Measurements from ENCODE around the gene P2RX5.

Gene P2RX5

DNA sequence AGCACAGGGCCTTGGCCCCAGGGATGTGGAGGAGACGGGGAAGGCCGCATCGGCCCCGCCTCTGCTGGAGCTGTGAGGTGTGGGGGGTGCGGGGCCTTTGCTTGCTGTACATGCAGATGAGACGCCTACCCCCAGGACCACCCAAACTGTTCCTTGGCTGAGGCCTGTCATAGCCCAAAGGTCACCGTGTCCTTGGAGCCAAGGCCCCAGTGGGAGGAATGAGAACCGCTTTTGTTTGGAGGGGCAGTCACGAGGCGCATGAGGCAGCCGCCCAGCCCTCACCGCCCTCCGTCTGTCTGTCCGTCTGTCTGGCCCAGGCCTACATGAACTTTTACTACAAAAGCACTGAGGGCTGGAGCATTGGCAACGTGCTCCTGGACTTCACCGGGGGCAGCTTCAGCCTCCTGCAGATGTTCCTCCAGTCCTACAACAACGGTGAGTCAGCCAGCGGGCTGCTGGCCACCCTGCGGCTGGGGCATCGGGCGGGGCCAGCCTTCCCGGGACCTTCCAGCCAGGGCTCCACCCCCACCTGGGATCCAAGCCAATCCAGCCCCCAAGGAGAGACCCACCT is 36.3 kb downstream of the P2RX5 start:
- Histone ChIP-seq H3K4me1 (ENCODE audit: insufficient read depth, insufficient read length) (peaks cover 11% of the 10 kb centered on the region), H3K4me3 (ENCODE audit: insufficient read length, low read depth) (no peak overlapping the region), H3K9ac (ENCODE audit: insufficient read length, low read depth) (no peak overlapping the region), H3K27me3 (ENCODE audit: insufficient read depth, insufficient read length) (no peaks in the 10 kb centered on the region), H3K9me3 (ENCODE audit: insufficient read depth, low read length) (no peaks in the 10 kb centered on the region), H3K36me3 (ENCODE audit: insufficient read depth, insufficient read length, low read length) (peaks cover 60% of the 10 kb centered on the region)
- no peak for DNase-seq (ENCODE audit: low read depth, low spot score)
- TF ChIP-seq ZNF274 (IDR thresholded peaks at IDR 0.05; ENCODE audit: low read depth, low read length) = no peak
- TF ChIP-seq YY1 (IDR thresholded peaks at IDR 0.05; ENCODE audit: insufficient read depth, insufficient read length) = no peak
- TF ChIP-seq SUZ12 (IDR thresholded peaks at IDR 0.05; ENCODE audit: extremely low read depth, insufficient read depth, insufficient read length) = no peak

DNA sequence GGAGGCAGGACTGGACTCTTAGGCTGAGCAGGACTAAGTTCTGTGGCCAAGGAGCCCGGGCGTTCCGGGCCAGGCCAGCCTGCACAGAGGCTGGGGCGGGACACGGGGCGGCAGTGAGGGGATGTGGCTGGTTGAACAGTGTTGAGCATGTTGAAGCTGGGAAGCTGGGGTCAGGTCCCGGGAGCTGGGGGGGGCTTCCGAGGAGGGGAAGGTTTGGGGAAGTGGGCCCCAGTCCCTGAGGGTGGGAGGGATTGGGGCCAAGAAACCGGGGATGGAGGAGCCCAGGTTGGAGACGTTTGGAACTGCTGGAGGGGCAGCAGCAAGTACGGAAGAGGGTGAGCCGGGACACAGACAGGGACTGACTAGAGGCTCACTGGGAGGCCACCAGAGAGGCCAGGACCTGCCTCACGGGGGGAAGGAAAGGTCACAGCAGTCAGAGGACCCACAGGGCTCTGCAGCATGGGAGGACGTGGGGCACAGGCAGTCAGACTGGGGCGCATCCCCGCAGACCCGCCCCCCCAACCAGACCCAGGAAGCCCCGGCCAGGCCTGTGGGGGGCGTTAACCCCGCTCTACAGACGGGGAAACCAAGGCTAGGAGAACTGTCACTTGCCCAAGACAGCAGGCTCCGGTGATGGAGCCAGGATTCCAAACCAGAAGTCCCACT is 37.0 kb downstream of the P2RX5 start:
- Histone ChIP-seq H3K9ac (ENCODE audit: insufficient read length, low read depth) (no peak overlapping the region), H3K36me3 (ENCODE audit: insufficient read depth, insufficient read length, low read length) (peaks cover 53% of the 10 kb centered on the region), H3K27me3 (ENCODE audit: insufficient read depth, insufficient read length) (no peaks in the 10 kb centered on the region), H3K4me3 (ENCODE audit: insufficient read length, low read depth) (no peak overlapping the region), H3K9me3 (ENCODE audit: insufficient read depth, low read length) (no peaks in the 10 kb centered on the region), H3K4me1 (ENCODE audit: insufficient read depth, insufficient read length) (peaks cover 11% of the 10 kb centered on the region)
- TF ChIP-seq SUZ12 (IDR thresholded peaks at IDR 0.05; ENCODE audit: extremely low read depth, insufficient read depth, insufficient read length) (no peak), ZNF274 (IDR thresholded peaks at IDR 0.05; ENCODE audit: low read depth, low read length) (no peak), YY1 (IDR thresholded peaks at IDR 0.05; ENCODE audit: insufficient read depth, insufficient read length) (no peak)
- no peak for DNase-seq (ENCODE audit: low read depth, low spot score)

DNA sequence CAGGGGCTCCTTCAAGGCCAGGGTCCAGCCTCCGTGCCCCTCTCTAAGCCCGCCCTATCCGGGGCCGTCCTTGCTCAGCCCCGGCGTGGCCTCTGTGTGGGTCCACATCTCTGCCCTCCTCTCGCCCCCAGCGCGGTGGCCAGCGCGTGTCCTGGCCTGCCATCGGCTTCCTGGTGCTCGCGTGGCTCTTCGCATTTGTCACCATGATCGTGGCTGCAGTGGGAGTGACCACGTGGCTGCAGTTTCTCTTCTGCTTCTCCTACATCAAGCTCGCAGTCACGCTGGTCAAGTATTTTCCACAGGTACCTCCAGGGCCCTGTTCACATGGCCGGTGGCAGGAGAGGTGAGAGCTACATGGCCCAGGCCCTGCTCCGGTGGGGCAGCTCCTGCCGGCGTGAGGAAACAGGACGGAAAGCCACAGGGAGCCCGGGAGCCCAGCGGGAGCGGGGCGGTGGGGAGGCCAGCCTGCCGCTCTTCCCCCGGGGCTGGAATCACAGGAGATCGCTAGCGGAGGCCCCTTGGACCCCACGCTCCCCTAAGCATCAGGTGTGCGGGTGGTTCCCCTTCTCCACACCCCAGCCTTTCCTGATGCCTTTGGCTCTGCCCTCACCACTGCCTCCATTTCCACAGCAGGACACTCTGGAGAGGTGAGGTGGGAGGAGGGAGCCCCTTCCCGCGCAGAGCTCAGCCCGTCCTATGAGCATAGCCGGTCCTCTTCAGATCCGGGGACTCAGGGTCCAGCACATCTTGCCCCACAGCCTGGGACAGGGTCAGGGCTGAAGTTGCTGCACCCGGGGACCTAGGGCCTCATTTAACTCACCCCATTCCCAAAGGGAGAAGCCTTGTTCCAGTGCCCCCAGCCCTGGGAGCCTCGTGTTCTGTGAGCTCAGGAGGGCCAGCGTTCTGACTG is 37.8 kb downstream of the P2RX5 start:
- no peaks in the 10 kb centered on the region for H3K9me3 ChIP-seq (ENCODE audit: insufficient read depth, low read length)
- no peaks in the 10 kb centered on the region for H3K27me3 ChIP-seq (ENCODE audit: insufficient read depth, insufficient read length)
- peaks cover 45% of the 10 kb centered on the region for H3K36me3 ChIP-seq (ENCODE audit: insufficient read depth, insufficient read length, low read length)
- no peak overlapping the region for H3K9ac ChIP-seq (ENCODE audit: insufficient read length, low read depth)
- H3K4me1 ChIP-seq (ENCODE audit: insufficient read depth, insufficient read length) = peaks cover 11% of the 10 kb centered on the region
- H3K4me3 ChIP-seq (ENCODE audit: insufficient read length, low read depth) = no peak overlapping the region
- TF ChIP-seq SUZ12 (IDR thresholded peaks at IDR 0.05; ENCODE audit: extremely low read depth, insufficient read depth, insufficient read length) (no peak), YY1 (IDR thresholded peaks at IDR 0.05; ENCODE audit: insufficient read depth, insufficient read length) (no peak), ZNF274 (IDR thresholded peaks at IDR 0.05; ENCODE audit: low read depth, low read length) (no peak)
- no peak for DNase-seq (ENCODE audit: low read depth, low spot score)

DNA sequence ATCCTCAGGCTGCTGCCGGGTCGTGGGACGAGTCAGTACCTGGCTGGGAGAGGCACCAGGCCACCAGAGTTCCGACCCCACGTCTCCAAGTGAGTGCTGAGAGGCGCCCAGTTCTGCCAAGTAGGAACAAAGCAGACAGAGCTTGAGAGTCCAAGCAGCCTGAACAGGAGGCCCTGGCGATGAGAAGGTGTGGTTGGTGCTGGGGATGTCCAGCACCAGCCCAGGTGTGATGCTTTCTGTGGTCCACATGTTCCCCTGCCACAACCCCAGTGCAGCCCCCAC is 38.4 kb downstream of the P2RX5 start:
- no peaks in the 10 kb centered on the region for H3K27me3 ChIP-seq (ENCODE audit: insufficient read depth, insufficient read length)
- peaks cover 45% of the 10 kb centered on the region for H3K36me3 ChIP-seq (ENCODE audit: insufficient read depth, insufficient read length, low read length)
- no peak overlapping the region for H3K9ac ChIP-seq (ENCODE audit: insufficient read length, low read depth)
- H3K4me1 ChIP-seq (ENCODE audit: insufficient read depth, insufficient read length) = peaks cover 11% of the 10 kb centered on the region
- TF ChIP-seq ZNF274 (IDR thresholded peaks at IDR 0.05; ENCODE audit: low read depth, low read length) (no peak), SUZ12 (IDR thresholded peaks at IDR 0.05; ENCODE audit: extremely low read depth, insufficient read depth, insufficient read length) (no peak), YY1 (IDR thresholded peaks at IDR 0.05; ENCODE audit: insufficient read depth, insufficient read length) (no peak)
- H3K9me3 ChIP-seq (ENCODE audit: insufficient read depth, low read length) = no peaks in the 10 kb centered on the region
- no peak overlapping the region for H3K4me3 ChIP-seq (ENCODE audit: insufficient read length, low read depth)
- DNase-seq (ENCODE audit: low read depth, low spot score) = no peak

DNA sequence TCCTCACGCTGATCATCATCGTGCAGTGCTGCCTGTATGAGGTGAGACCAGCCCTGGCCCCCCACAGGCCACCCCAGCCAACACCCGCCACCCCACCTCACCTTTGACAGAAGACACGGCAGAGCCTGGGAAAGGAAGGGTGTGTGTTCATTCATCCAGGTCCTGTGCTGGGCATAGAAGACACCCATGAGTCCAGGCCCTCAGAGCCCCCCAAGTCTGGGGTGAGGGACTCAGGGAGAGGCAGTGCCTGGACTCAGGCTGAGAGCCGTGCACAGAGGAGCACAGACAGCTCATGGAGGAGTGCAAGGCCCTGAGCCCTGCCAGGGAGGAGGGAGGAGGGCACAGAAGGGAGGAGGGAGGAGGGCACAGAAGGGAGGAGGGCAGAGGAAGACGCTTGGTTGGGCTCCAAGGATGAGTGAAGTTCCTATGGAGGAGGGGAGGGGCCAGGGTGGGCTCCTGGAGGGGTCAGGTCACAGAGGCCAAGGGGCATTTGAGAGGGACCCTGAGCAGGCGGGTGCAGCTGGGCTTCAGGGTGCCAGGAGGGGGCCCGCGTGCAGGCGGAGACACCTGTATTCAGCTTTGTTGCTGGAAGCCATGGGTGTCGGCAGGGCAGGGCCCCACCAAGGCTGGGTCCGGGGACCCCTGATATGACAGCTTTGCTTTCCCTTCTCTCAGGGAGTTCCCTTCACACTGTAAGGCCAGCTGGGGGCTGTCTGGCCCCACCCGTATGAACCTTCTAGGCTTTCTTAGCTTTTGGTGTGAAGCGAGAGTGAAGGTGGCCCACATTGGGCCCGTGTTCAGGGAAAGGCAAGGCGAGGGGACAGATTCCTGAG is 39.0 kb downstream of the P2RX5 start:
- H3K36me3 ChIP-seq (ENCODE audit: insufficient read depth, insufficient read length, low read length) = peaks cover 45% of the 10 kb centered on the region
- no peak for DNase-seq (ENCODE audit: low read depth, low spot score)
- TF ChIP-seq ZNF274 (IDR thresholded peaks at IDR 0.05; ENCODE audit: low read depth, low read length) = no peak
- TF ChIP-seq SUZ12 (IDR thresholded peaks at IDR 0.05; ENCODE audit: extremely low read depth, insufficient read depth, insufficient read length) = no peak
- TF ChIP-seq YY1 (IDR thresholded peaks at IDR 0.05; ENCODE audit: insufficient read depth, insufficient read length) = no peak
- H3K27me3 ChIP-seq (ENCODE audit: insufficient read depth, insufficient read length) = no peaks in the 10 kb centered on the region
- H3K4me3 ChIP-seq (ENCODE audit: insufficient read length, low read depth) = no peak overlapping the region
- no peaks in the 10 kb centered on the region for H3K9me3 ChIP-seq (ENCODE audit: insufficient read depth, low read length)
- peaks cover 11% of the 10 kb centered on the region for H3K4me1 ChIP-seq (ENCODE audit: insufficient read depth, insufficient read length)
- H3K9ac ChIP-seq (ENCODE audit: insufficient read length, low read depth) = no peak overlapping the region

DNA sequence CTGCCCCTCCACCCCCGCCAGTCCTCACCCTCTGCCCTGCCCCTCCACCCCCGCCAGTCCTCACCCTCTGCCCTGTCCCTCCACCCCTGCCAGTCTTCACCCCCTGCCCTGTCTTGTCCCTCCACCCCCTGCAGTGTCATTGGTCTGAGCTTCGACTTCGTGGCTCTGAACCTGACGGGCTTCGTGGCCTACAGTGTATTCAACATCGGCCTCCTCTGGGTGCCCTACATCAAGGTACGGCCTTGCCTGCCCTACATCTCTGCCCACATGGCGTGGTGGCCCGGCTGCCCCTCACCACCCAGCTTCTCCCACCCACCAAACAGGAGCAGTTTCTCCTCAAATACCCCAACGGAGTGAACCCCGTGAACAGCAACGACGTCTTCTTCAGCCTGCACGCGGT is 39.6 kb downstream of the P2RX5 start:
- no peak for DNase-seq (ENCODE audit: low read depth, low spot score)
- Histone ChIP-seq H3K27me3 (ENCODE audit: insufficient read depth, insufficient read length) (no peaks in the 10 kb centered on the region), H3K36me3 (ENCODE audit: insufficient read depth, insufficient read length, low read length) (peaks cover 43% of the 10 kb centered on the region), H3K4me1 (ENCODE audit: insufficient read depth, insufficient read length) (peaks cover 11% of the 10 kb centered on the region), H3K9me3 (ENCODE audit: insufficient read depth, low read length) (no peaks in the 10 kb centered on the region), H3K9ac (ENCODE audit: insufficient read length, low read depth) (no peak overlapping the region), H3K4me3 (ENCODE audit: insufficient read length, low read depth) (no peak overlapping the region)
- TF ChIP-seq YY1 (IDR thresholded peaks at IDR 0.05; ENCODE audit: insufficient read depth, insufficient read length) = no peak
- TF ChIP-seq SUZ12 (IDR thresholded peaks at IDR 0.05; ENCODE audit: extremely low read depth, insufficient read depth, insufficient read length) = no peak
- TF ChIP-seq ZNF274 (IDR thresholded peaks at IDR 0.05; ENCODE audit: low read depth, low read length) = no peak
